ENCODE data around the gene KRT33A. TPM values are rescaled to one million over a fixed set of nuclear protein-coding genes. Genes with fewer than 3 reads are reported as not detected.

Gene KRT33A
- total RNA-seq, 1 experiment from 2014 or later = not detected

- Histone ChIP-seq H3K27me3 (ENCODE audit: insufficient read depth, low read length) (no peaks in the 10 kb centered on the region), H4K8ac (replicated peaks; ENCODE audit: insufficient read length, low read depth, low read length) (no peak overlapping the region), H4K20me1 (ENCODE audit: control insufficient read depth, insufficient read depth, insufficient read length) (no peaks in the 10 kb centered on the region), H3K18ac (ENCODE audit: insufficient read length, low read depth, low read length) (no peak overlapping the region), H3K14ac (ENCODE audit: insufficient read depth, low read length) (no peak overlapping the region), H3K9ac (ENCODE audit: extremely low read depth, insufficient read length, low read length) (no peak overlapping the region), H3K79me1 (ENCODE audit: insufficient read depth, low read depth, low read length, poor library complexity, severe bottlenecking) (no peaks in the 10 kb centered on the region), H2AK5ac (ENCODE audit: insufficient read length, low read length) (no peak overlapping the region), H2AFZ (ENCODE audit: low read length) (no peak overlapping the region), H3K4ac (ENCODE audit: low read depth, low read length) (no peak overlapping the region), H2BK5ac (ENCODE audit: insufficient read length, low read length) (no peak overlapping the region), H3T11ph (ENCODE audit: low read length) (no peak overlapping the region), H3K79me2 (ENCODE audit: insufficient read depth, low read length) (no peaks in the 10 kb centered on the region), H3K56ac (ENCODE audit: insufficient read length, low read depth, low read length) (no peak overlapping the region), H3K9me3 (ENCODE audit: control insufficient read depth, low read depth, low read length) (no peaks in the 10 kb centered on the region), H2BK20ac (ENCODE audit: low read depth, low read length, poor library complexity, severe bottlenecking) (no peak overlapping the region), H4K5ac (ENCODE audit: insufficient read length, low read depth, low read length) (no peak overlapping the region), H2BK120ac (ENCODE audit: low read depth, low read length, poor library complexity, severe bottlenecking) (no peak overlapping the region), H3K4me1 (ENCODE audit: insufficient read depth, low read length) (no peaks in the 10 kb centered on the region), H4K91ac (ENCODE audit: insufficient read length, low read depth, low read length) (no peak overlapping the region), H3K4me2 (ENCODE audit: insufficient read depth, insufficient read length, low read length) (no peak overlapping the region), H3K23me2 (ENCODE audit: insufficient read length, low read depth, low read length, poor library complexity, severe bottlenecking) (no peaks in the 10 kb centered on the region), H2BK15ac (ENCODE audit: low read depth, low read length) (no peak overlapping the region), H2BK12ac (ENCODE audit: insufficient read length, low read depth, low read length) (no peak overlapping the region), H3K23ac (ENCODE audit: insufficient read length, low read depth, low read length) (no peak overlapping the region), H3K27ac (ENCODE audit: insufficient read length, low read depth, low read length) (no peak overlapping the region)
- TF ChIP-seq CTCF (conservative IDR thresholded peaks at IDR 0.05) = no peak
- DNase-seq = no peak
- no CpG with 5 or more reads among the region's 10 CpGs for WGBS (ENCODE audit: extremely low coverage, insufficient read length, low lambda C conversion rate)
- Mint-ChIP-seq H3K4me1 (0 out of 4 replicates have a peak, but pooled peaks cover 0 to 3% of the 10 kb centered on the region in 2 experiments), H3K36me3 (ENCODE audit: insufficient read depth in 1 of 3, low read depth in 3 of 3) (no peaks in the 10 kb centered on the region), H3K27me3 (ENCODE audit: low read depth) (no peaks in the 10 kb centered on the region; the same call in none of the 2 replicates), H3K27ac (no peak overlapping the region), H3K9me3 (no peaks in the 10 kb centered on the region; a peak in 1 of 5 replicates), H3K4me3 (no peak overlapping the region)
Measured at GRCh38 chr17:41394254-41394996, 43.8 kb upstream of the KRT33A start.
